A549 (cell line): ENCODE data around the gene ARID3A.

ENCODE experiments used
- BHLHE40 ChIP-seq: IDR thresholded peaks from 2 replicates; pipeline ENCODE4 v1.6.1; 2012; ENCODE audit warnings: low read depth, low read length, inconsistent platforms
- EP300 ChIP-seq, 2 experiments: fragments of >200 bp; sonication (Bioruptor Twin); formaldehyde crosslinking; IDR thresholded peaks; 2 replicates in 1 of 2; 3 replicates in 1 of 2; pipeline ENCODE4 v1.6.1; 2016 to 2017
- POLR2A ChIP-seq: IDR thresholded peaks from 2 replicates; pipeline ENCODE4 v1.6.1; 2012; ENCODE audit warnings: mild to moderate bottlenecking, low read length
- RAD21 ChIP-seq, 2 experiments: fragments of >200 bp in 1 of 2; sonication (Bioruptor Twin) in 1 of 2; formaldehyde crosslinking in 1 of 2; IDR thresholded peaks in 1 of 2; conservative IDR thresholded peaks in 1 of 2; 2 replicates in 1 of 2; 3 replicates in 1 of 2; pipeline ENCODE4 v1.6.1; 2012 to 2018; ENCODE audit warnings: inconsistent platforms in 1 of 2

DNA sequence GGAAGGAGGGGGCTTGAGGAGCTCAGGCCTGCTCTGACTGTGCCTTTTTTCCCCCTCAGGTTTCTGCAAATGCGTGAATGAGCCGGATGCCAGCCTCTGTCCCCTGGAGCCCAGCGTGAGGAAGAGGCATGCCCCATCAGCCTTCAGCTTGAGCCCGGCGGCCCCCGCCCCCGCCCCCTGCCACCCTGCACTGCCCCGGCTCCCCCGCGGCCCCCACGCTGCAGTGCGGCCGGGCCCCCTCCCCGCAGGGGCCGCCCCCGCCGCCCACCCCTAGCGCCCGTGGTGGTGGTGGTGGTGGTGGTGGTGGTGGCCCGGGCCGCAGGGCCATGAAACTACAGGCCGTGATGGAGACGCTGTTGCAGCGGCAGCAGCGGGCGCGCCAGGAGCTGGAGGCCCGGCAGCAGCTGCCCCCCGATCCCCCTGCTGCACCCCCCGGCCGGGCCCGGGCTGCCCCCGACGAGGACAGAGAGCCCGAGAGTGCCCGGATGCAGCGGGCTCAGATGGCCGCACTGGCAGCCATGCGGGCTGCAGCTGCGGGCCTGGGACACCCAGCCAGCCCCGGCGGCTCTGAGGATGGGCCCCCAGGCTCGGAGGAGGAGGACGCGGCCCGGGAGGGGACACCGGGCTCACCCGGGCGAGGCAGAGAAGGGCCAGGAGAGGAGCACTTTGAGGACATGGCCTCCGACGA, 3.5 kb downstream of the ARID3A start:
- no peak for TF ChIP-seq BHLHE40
- no peak for TF ChIP-seq RAD21 (conservative IDR thresholded peaks at IDR 0.05 in 1 of 2, IDR thresholded peaks at IDR 0.05 in 1 of 2)
- TF ChIP-seq POLR2A, result no peak
- no peak for TF ChIP-seq EP300 (IDR thresholded peaks at IDR 0.05)
